HepG2 (cell line): ENCODE results near the gene IL22RA1. TPM values are rescaled to one million over a fixed set of nuclear protein-coding genes. Genes with fewer than 3 reads are reported as not detected.

Experiments
- ATAC-seq: fragments of 200-7000 bp; cut with Tn5 transposase; 3 replicates; pipeline ENCODE4 v1.9.1; 2020; ENCODE audit warnings: mild to moderate bottlenecking, moderate library complexity
- BruUV-seq: library from RNA; stranded (reverse); fragments of 400-500 nt; replicated peaks from 2 replicates; lab custom pipeline; 2021; lab: Mats Ljungman, UMichigan
- CTCF ChIA-PET: fragments of 300-600 bp; formaldehyde crosslinking; extraction: SDS; loops from one replicate; lab custom pipeline; 2021; ENCODE audit warnings: low total read pairs, inconsistent platforms, low intra/inter-chr PET ratio; lab: Yijun Ruan, JAX
- POLR2A ChIA-PET: fragments of 350-600 bp; sonication (Branson Sonifier 250); formaldehyde crosslinking; loops from one replicate; lab custom pipeline; 2020; ENCODE audit warnings: antibody characterized with exemption, inconsistent platforms; lab: Yijun Ruan, JAX
- DNase-seq: peaks from one replicate; pipeline ENCODE4 v3.0.0-alpha.2; 2015; ENCODE audit warnings: low spot score
- FAIRE-seq: peaks from 3 replicates; lab custom pipeline; 2011; peaks lifted over from hg19 to GRCh38; lab: Jason Lieb, UNC
- H2AFZ ChIP-seq: one replicate; pipeline ENCODE4 v1.6.1; 2011; ENCODE audit warnings: low read length, inconsistent platforms
- H3K27ac ChIP-seq: fragments of 300-600 bp; 3 replicates; pipeline ENCODE4 v1.8.0; 2011; ENCODE audit warnings: mixed run types, mild to moderate bottlenecking, mixed read lengths, low read length, inconsistent platforms; ENCODE audit not compliant: insufficient read depth; ENCODE audit errors: extremely low read length
- H3K27me3 ChIP-seq, 2 experiments: fragments of 200-600 bp in 1 of 2; 2 replicates in 1 of 2; 3 replicates in 1 of 2; pipeline versions ENCODE4 v1.6.0 to v1.8.0; 2011; ENCODE audit warnings: low read length in 2 of 2, mild to moderate bottlenecking in 2 of 2, moderate library complexity in 2 of 2, inconsistent platforms in 1 of 2; ENCODE audit not compliant: insufficient read depth in 2 of 2, control insufficient read depth in 1 of 2
- H3K36me3 ChIP-seq, 2 experiments: fragments of 200-600 bp in 1 of 2; replicated peaks in 1 of 2; 2 replicates in 1 of 2; 3 replicates in 1 of 2; pipeline versions ENCODE4 v1.5.1 to v1.8.0; 2011; ENCODE audit warnings: low read length in 2 of 2, inconsistent platforms in 1 of 2; ENCODE audit not compliant: insufficient read depth in 2 of 2, control insufficient read depth in 1 of 2
- H3K4me1 ChIP-seq: 2 replicates; pipeline ENCODE4 v1.5.1; 2012; ENCODE audit warnings: low read length, inconsistent platforms; ENCODE audit not compliant: insufficient read depth
- H3K4me2 ChIP-seq: 2 replicates; pipeline ENCODE4 v1.6.0; 2011; ENCODE audit warnings: low read depth, low read length, inconsistent platforms
- H3K4me3 ChIP-seq, 3 experiments: fragments of 200-600 bp in 1 of 3; sonication (generic), shearing (Covaris generic) in 1 of 3; replicated peaks in 1 of 3; 2 replicates each; pipeline ENCODE4 v1.5.1; 2011 to 2016; ENCODE audit warnings: low read length in 3 of 3, inconsistent platforms in 2 of 3, low read depth in 2 of 3, mild to moderate bottlenecking in 2 of 3, control low read depth in 1 of 3, mixed read lengths in 1 of 3; ENCODE audit not compliant: insufficient read depth in 1 of 3
- H3K79me2 ChIP-seq: one replicate; pipeline ENCODE4 v1.6.1; 2011; ENCODE audit warnings: low read length, inconsistent platforms; ENCODE audit not compliant: insufficient read depth
- H3K9ac ChIP-seq: 2 replicates; pipeline ENCODE4 v1.6.0; 2011; ENCODE audit warnings: mild to moderate bottlenecking, low read depth, low read length, inconsistent platforms; ENCODE audit not compliant: insufficient read depth
- H3K9me3 ChIP-seq: 2 replicates; pipeline ENCODE4 v1.5.1; 2012; ENCODE audit warnings: mild to moderate bottlenecking, low read length
- H4K20me1 ChIP-seq: 2 replicates; pipeline ENCODE4 v1.6.0; 2011; ENCODE audit warnings: inconsistent platforms, mild to moderate bottlenecking, low read length, moderate library complexity; ENCODE audit not compliant: insufficient read depth
- ZNF552 ChIP-seq: sonication (generic); formaldehyde crosslinking; IDR thresholded peaks from 2 replicates; pipeline ENCODE4 v1.9.0; 2022; ENCODE audit warnings: missing genetic modification reagents, mild to moderate bottlenecking, borderline replicate concordance
- ZNF768 ChIP-seq: sonication (generic); formaldehyde crosslinking; IDR thresholded peaks from 2 replicates; pipeline ENCODE4 v1.4.0; 2020; ENCODE audit warnings: missing genetic modification reagents
- ZXDC ChIP-seq: sonication (generic); formaldehyde crosslinking; IDR thresholded peaks from 2 replicates; pipeline ENCODE4 v1.5.0; 2020; ENCODE audit warnings: mild to moderate bottlenecking, missing genetic modification reagents
- WGBS: methylation state at CpG from one replicate; pipeline ENCODE4 v1.1.6; 2017; ENCODE audit warnings: low lambda C conversion rate; 5-methylcytosine and 5-hydroxymethylcytosine counted together
- in situ Hi-C: cut with HindIII; loops from 2 replicates; pipeline ENCODE4 v1.10.0; 2017; ENCODE audit warnings: low pct_unique_long_range_greater_than_20kb; ENCODE audit not compliant: extremely low pct_ligation_motif_present
- intact Hi-C: fragments of 100-400 bp; cut with micrococcal nuclease; formaldehyde crosslinking; loops from one replicate; pipeline ENCODE4 v1.10.0; 2022; ENCODE audit not compliant: unreplicated experiment
- polyA plus RNA-seq, 8 experiments: library from polyadenylated mRNA; depleted of rRNA in 3 of 8; stranded (reverse) in 7 of 8; unstranded in 1 of 8; fragments of >200 nt; fragmentation: Illumina TruSeq in 4 of 8; extraction: Trizol in 4 of 8; gene quantifications; 2 replicates each; pipeline versions ENCODE4 v1.2.1 to v1.2.3, GENCODE V29; 2011 to 2016; ENCODE audit warnings: low read depth in 4 of 8, missing spikeins in 1 of 8, mixed read lengths in 1 of 8; ENCODE audit not compliant: insufficient read depth in 1 of 8
- total RNA-seq, 5 experiments: library from RNA; depleted of rRNA; stranded (reverse); fragments of >200 nt; fragmentation: Illumina TruSeq; extraction: Trizol; gene quantifications; 2 replicates each; pipeline ENCODE4 v1.2.3, GENCODE V29; 2016; ENCODE audit warnings: low read depth in 1 of 5

Gene IL22RA1
- total and polyA plus RNA-seq, 2 of the 13 experiments (the other 11 are each of a cell fraction or from before 2014, with no cell fraction given), result 4.4 to 10.2 TPM

- FAIRE-seq, result no peak
- 95% methylated on average over 8 of the region's 8 CpGs for WGBS
Observed at GRCh38 chr1:24096009-24096738, 46.8 kb downstream of the IL22RA1 start.

More at GRCh38 chr1:24096009-24096738, 46.8 kb downstream of the IL22RA1 start:
- H3K27me3 ChIP-seq, result no peaks in the 10 kb centered on the region
- TF ChIP-seq ZNF768 (CRISPR knock-in tag), result peak; percentile 62; the same call in 1 of the 2 replicates
- no peak for TF ChIP-seq ZXDC
- no peak for TF ChIP-seq ZNF552 (CRISPR knock-in tag)
- ATAC-seq (no peak), DNase-seq (no peak)
- 0 out of 2 replicates have a peak, but pooled peaks cover under 1% of the 10 kb centered on the region for H4K20me1 ChIP-seq
- H3K4me2 ChIP-seq, result no peak overlapping the region
- H3K79me2 ChIP-seq, result no peaks in the 10 kb centered on the region
- intact Hi-C loops, result no loop called here
- ChIA-PET POLR2A (no interaction called here), CTCF (no interaction called here)
- no TSS peak for BruUV-seq
- H3K9me3 ChIP-seq, result no peaks in the 10 kb centered on the region
- H3K9ac ChIP-seq, result no peak overlapping the region
- peaks cover 3 to 13% of the 10 kb centered on the region in 2 experiments; a peak in 3 of 5 replicates for H3K36me3 ChIP-seq
- H3K4me1 ChIP-seq, result peaks cover 41% of the 10 kb centered on the region
- in situ Hi-C loops, result no loop called here
- no peak overlapping the region for H2AFZ ChIP-seq
- no peak overlapping the region for H3K27ac ChIP-seq
- no peak overlapping the region for H3K4me3 ChIP-seq
